Mammary epithelial cell (primary cell): Measurements from ENCODE around the gene NUP93.

Source experiments
- EZH2 ChIP-seq: IDR thresholded peaks from 2 replicates; pipeline ENCODE4 v1.6.1; 2012; ENCODE audit warnings: low read length, inconsistent platforms, borderline replicate concordance
- TF ChIP-seq, protein P1 (sequence below), 2 donors: IDR thresholded peaks in 1 of 2; conservative IDR thresholded peaks in 1 of 2; 2 replicates each; pipeline ENCODE4 v1.5.1; 2011 to 2012; ENCODE audit warnings: inconsistent platforms in 2 of 2, low read length in 2 of 2, mild to moderate bottlenecking in 2 of 2, control low read depth in 1 of 2, low read depth in 1 of 2; ENCODE audit not compliant: insufficient read depth in 1 of 2; ENCODE audit errors: extremely low read depth in 1 of 2

DNA sequence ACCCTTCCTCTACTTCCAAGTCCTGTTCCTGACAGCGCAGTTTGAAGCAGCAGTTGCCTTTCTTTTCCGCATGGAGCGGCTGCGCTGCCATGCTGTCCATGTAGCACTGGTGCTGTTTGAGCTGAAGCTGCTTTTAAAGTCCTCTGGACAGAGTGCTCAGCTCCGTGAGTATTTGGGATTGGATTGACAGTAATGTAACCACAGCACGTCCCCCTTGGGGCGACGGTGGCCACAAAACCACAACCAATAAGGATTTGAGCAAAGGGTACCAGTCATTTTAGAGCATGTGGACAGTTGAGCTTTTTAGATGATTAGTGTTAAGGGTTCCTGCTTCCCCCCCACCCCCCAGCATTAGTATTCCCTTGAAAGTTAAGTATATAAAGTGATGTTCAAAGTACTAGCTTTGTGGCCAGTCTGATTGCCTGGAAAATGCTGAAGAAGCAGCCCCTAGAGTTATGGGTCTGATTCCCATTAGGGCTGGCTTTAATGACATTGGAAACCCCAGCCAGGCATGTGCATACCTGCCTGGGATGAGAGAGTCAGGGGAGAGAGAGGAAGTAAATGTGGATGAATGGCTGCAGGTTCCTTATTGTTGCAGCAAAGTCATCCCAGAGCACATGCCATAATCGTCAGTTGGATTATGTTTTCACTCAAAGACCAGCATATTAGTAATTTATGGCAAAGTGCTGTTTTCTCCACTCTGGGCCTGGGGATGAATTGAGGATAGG, 103.5 kb downstream of the NUP93 start:
- TF ChIP-seq, protein P1, sequence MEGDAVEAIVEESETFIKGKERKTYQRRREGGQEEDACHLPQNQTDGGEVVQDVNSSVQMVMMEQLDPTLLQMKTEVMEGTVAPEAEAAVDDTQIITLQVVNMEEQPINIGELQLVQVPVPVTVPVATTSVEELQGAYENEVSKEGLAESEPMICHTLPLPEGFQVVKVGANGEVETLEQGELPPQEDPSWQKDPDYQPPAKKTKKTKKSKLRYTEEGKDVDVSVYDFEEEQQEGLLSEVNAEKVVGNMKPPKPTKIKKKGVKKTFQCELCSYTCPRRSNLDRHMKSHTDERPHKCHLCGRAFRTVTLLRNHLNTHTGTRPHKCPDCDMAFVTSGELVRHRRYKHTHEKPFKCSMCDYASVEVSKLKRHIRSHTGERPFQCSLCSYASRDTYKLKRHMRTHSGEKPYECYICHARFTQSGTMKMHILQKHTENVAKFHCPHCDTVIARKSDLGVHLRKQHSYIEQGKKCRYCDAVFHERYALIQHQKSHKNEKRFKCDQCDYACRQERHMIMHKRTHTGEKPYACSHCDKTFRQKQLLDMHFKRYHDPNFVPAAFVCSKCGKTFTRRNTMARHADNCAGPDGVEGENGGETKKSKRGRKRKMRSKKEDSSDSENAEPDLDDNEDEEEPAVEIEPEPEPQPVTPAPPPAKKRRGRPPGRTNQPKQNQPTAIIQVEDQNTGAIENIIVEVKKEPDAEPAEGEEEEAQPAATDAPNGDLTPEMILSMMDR (conservative IDR thresholded peaks at IDR 0.05 in 1 of 2, IDR thresholded peaks at IDR 0.05 in 1 of 2; ENCODE audit: extremely low read depth in 1 of 2, insufficient read depth in 1 of 2, low read depth in 1 of 2, low read length in 2 of 2) = no peak
- TF ChIP-seq EZH2 = no peak
